ENCODE data around the gene SORCS2. TPM values are rescaled to one million over a fixed set of nuclear protein-coding genes. Genes with fewer than 3 reads are reported as not detected.

SORCS2 gene
- total and polyA plus RNA-seq, 12 donors = 0.67 to 15.5 (median 1.3) TPM

- WGBS, 4 donors = 94 to 100% (median 98%) methylated on average over 1 of the region's 1 CpG
- no peak for TF ChIP-seq POLR2A (IDR thresholded peaks at IDR 0.05)
- TF ChIP-seq CTCF (IDR thresholded peaks at IDR 0.05) = no peak
- intact Hi-C loops (cut with DNase I) = no loop called here
- Histone ChIP-seq H3K36me3 (replicated peaks in 1 of 2) (no peaks in the 10 kb centered on the region), H3K27ac (no peak overlapping the region), H3K9me3 (replicated peaks in 1 of 3) (no peaks in the 10 kb centered on the region), H3K27me3 (no peaks in the 10 kb centered on the region), H3K4me3 (no peak overlapping the region), H3K4me1 (replicated peaks in 1 of 2) (no peaks in the 10 kb centered on the region)
- DNase-seq = no peak
Observed at GRCh38 chr4:7262134-7262533, 69.8 kb downstream of the SORCS2 start.

GRCh38 chr4:7263166-7263565, 70.8 kb downstream of the SORCS2 start:
- TF ChIP-seq CTCF (IDR thresholded peaks at IDR 0.05) (no peak), POLR2A (IDR thresholded peaks at IDR 0.05) (no peak)
- Histone ChIP-seq H3K4me1 (replicated peaks in 1 of 2) (no peaks in the 10 kb centered on the region), H3K4me3 (no peak overlapping the region), H3K27me3 (no peaks in the 10 kb centered on the region), H3K27ac (no peak overlapping the region), H3K36me3 (replicated peaks in 1 of 2) (no peaks in the 10 kb centered on the region), H3K9me3 (replicated peaks in 1 of 3) (no peaks in the 10 kb centered on the region)
- intact Hi-C loops (cut with DNase I) = no loop called here
- no peak for DNase-seq
- WGBS, 4 donors = 75 to 87% (median 82%) methylated on average over 5 to 11 of the region's 11 CpGs

GRCh38 chr4:7264694-7265093, 72.4 kb downstream of the SORCS2 start:
- H3K4me1 ChIP-seq (replicated peaks in 1 of 2) = no peaks in the 10 kb centered on the region
- no peak overlapping the region for H3K4me3 ChIP-seq
- DNase-seq = no peak
- 80 to 87% (median 83%) methylated on average over 8 to 11 of the region's 11 CpGs for WGBS, 4 donors
- no peak for TF ChIP-seq POLR2A (IDR thresholded peaks at IDR 0.05)
- no peak for TF ChIP-seq CTCF (IDR thresholded peaks at IDR 0.05)
- no peaks in the 10 kb centered on the region for H3K27me3 ChIP-seq
- no peaks in the 10 kb centered on the region for H3K36me3 ChIP-seq (replicated peaks in 1 of 2)
- H3K9me3 ChIP-seq (replicated peaks in 1 of 3) = no peaks in the 10 kb centered on the region
- no peak overlapping the region for H3K27ac ChIP-seq
- intact Hi-C loops (cut with DNase I) = no loop called here

GRCh38 chr4:7266525-7267292, 74.4 kb downstream of the SORCS2 start:
- no peak overlapping the region for H3K27ac ChIP-seq
- no peak for DNase-seq
- H3K9me3 ChIP-seq (replicated peaks in 1 of 3) = no peaks in the 10 kb centered on the region
- H3K27me3 ChIP-seq = no peaks in the 10 kb centered on the region
- H3K36me3 ChIP-seq (replicated peaks in 1 of 2) = no peaks in the 10 kb centered on the region
- WGBS, 4 donors = 66 to 76% (median 70%) methylated on average over 16 to 18 of the region's 18 CpGs
- intact Hi-C loops (cut with DNase I) = no loop called here
- H3K4me1 ChIP-seq (replicated peaks in 1 of 2) = no peaks in the 10 kb centered on the region
- no peak overlapping the region for H3K4me3 ChIP-seq
- TF ChIP-seq CTCF (IDR thresholded peaks at IDR 0.05) (no peak), POLR2A (IDR thresholded peaks at IDR 0.05) (no peak)
